Measurements from ENCODE around the gene G3BP1. TPM values are rescaled to one million over a fixed set of nuclear protein-coding genes. Genes with fewer than 3 reads are reported as not detected.

Gene G3BP1
- total and polyA plus RNA-seq, 2 of the 13 experiments (the other 11 are each of a cell fraction or from before 2014, with no cell fraction given) = 36.7 to 320 TPM

- peak; percentile 79 for TF ChIP-seq HNF4G (IDR thresholded peaks at IDR 0.05; ENCODE audit: borderline replicate concordance, low read depth, low read length)
- peak; percentile 20; the same call in 1 of the 2 replicates for TF ChIP-seq HNF4G (CRISPR knock-in tag; IDR thresholded peaks at IDR 0.05; ENCODE audit: borderline replicate concordance, low read depth)
- peak; percentile 97 for TF ChIP-seq ZNF644 (CRISPR knock-in tag; IDR thresholded peaks at IDR 0.05; ENCODE audit: low read depth)
- TF ChIP-seq SP4 (CRISPR knock-in tag; IDR thresholded peaks at IDR 0.05) = no peak
- peak; percentile 84 for TF ChIP-seq GATAD2A (CRISPR knock-in tag; IDR thresholded peaks at IDR 0.05)
- TF ChIP-seq, protein P1, sequence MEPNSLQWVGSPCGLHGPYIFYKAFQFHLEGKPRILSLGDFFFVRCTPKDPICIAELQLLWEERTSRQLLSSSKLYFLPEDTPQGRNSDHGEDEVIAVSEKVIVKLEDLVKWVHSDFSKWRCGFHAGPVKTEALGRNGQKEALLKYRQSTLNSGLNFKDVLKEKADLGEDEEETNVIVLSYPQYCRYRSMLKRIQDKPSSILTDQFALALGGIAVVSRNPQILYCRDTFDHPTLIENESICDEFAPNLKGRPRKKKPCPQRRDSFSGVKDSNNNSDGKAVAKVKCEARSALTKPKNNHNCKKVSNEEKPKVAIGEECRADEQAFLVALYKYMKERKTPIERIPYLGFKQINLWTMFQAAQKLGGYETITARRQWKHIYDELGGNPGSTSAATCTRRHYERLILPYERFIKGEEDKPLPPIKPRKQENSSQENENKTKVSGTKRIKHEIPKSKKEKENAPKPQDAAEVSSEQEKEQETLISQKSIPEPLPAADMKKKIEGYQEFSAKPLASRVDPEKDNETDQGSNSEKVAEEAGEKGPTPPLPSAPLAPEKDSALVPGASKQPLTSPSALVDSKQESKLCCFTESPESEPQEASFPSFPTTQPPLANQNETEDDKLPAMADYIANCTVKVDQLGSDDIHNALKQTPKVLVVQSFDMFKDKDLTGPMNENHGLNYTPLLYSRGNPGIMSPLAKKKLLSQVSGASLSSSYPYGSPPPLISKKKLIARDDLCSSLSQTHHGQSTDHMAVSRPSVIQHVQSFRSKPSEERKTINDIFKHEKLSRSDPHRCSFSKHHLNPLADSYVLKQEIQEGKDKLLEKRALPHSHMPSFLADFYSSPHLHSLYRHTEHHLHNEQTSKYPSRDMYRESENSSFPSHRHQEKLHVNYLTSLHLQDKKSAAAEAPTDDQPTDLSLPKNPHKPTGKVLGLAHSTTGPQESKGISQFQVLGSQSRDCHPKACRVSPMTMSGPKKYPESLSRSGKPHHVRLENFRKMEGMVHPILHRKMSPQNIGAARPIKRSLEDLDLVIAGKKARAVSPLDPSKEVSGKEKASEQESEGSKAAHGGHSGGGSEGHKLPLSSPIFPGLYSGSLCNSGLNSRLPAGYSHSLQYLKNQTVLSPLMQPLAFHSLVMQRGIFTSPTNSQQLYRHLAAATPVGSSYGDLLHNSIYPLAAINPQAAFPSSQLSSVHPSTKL (CRISPR knock-in tag; IDR thresholded peaks at IDR 0.05) = peak; percentile 93
- TF ChIP-seq, protein P2, sequence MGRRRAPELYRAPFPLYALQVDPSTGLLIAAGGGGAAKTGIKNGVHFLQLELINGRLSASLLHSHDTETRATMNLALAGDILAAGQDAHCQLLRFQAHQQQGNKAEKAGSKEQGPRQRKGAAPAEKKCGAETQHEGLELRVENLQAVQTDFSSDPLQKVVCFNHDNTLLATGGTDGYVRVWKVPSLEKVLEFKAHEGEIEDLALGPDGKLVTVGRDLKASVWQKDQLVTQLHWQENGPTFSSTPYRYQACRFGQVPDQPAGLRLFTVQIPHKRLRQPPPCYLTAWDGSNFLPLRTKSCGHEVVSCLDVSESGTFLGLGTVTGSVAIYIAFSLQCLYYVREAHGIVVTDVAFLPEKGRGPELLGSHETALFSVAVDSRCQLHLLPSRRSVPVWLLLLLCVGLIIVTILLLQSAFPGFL (CRISPR knock-in tag; IDR thresholded peaks at IDR 0.05) = no peak
- no peak for TF ChIP-seq GTF3A (CRISPR knock-in tag; conservative IDR thresholded peaks at IDR 0.05)
- TF ChIP-seq STAT5B (CRISPR knock-in tag; IDR thresholded peaks at IDR 0.05) = no peak
- no peak for TF ChIP-seq U2AF1 (optimal IDR thresholded peaks at IDR 0.05; ENCODE audit: low read depth, low read length)
- TF ChIP-seq ZNF292 (CRISPR knock-in tag; IDR thresholded peaks at IDR 0.05; ENCODE audit: borderline replicate concordance, low read depth) = peak; percentile 72
- TF ChIP-seq TBX2 (CRISPR knock-in tag; IDR thresholded peaks at IDR 0.05; ENCODE audit: borderline replicate concordance) = peak; percentile 52; the same call in 1 of the 2 replicates
- peak; percentile 61; the same call in 1 of the 2 replicates for TF ChIP-seq HNF1B (CRISPR knock-in tag; IDR thresholded peaks at IDR 0.05)
- no peak for TF ChIP-seq ZNF547 (CRISPR knock-in tag; IDR thresholded peaks at IDR 0.05)
- 0 out of 2 replicates have a peak, but pooled peaks have one; percentile 28 for TF ChIP-seq MEIS2 (CRISPR knock-in tag; IDR thresholded peaks at IDR 0.05)
- TF ChIP-seq, protein P3, sequence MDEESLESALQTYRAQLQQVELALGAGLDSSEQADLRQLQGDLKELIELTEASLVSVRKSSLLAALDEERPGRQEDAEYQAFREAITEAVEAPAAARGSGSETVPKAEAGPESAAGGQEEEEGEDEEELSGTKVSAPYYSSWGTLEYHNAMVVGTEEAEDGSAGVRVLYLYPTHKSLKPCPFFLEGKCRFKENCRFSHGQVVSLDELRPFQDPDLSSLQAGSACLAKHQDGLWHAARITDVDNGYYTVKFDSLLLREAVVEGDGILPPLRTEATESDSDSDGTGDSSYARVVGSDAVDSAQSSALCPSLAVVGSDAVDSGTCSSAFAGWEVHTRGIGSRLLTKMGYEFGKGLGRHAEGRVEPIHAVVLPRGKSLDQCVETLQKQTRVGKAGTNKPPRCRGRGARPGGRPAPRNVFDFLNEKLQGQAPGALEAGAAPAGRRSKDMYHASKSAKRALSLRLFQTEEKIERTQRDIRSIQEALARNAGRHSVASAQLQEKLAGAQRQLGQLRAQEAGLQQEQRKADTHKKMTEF (CRISPR knock-in tag; IDR thresholded peaks at IDR 0.05) = peak; percentile 69; the same call in 1 of the 2 replicates
- TF ChIP-seq ZNF362 (CRISPR knock-in tag; IDR thresholded peaks at IDR 0.05; ENCODE audit: borderline replicate concordance) = no peak
- TF ChIP-seq ZNF660 (CRISPR knock-in tag; IDR thresholded peaks at IDR 0.05; ENCODE audit: borderline replicate concordance, low read depth) = no peak
- TF ChIP-seq TOPORS (CRISPR knock-in tag; IDR thresholded peaks at IDR 0.05) = no peak
- TF ChIP-seq YY1 (IDR thresholded peaks at IDR 0.05; ENCODE audit: insufficient read depth, insufficient replicate concordance, low read depth, low read length) = peak; percentile 32
- no peak for TF ChIP-seq CREB3 (CRISPR knock-in tag; IDR thresholded peaks at IDR 0.05)
Measured at GRCh38 chr5:151820903-151821302, 49.1 kb downstream of the G3BP1 start (continued).

Data from HepG2 (cell line).